Neural progenitor cell (in vitro differentiated cells): ENCODE data around the gene HCAR3. TPM values are rescaled to one million over a fixed set of nuclear protein-coding genes. Genes with fewer than 3 reads are reported as not detected.
"Not testable (repeated sequence)": the region's sequence is repeated elsewhere in the genome, so short reads cannot be mapped to it uniquely, and the experiment has no call there.

Experiments
- DNase-seq: peaks from one replicate; pipeline ENCODE4 v3.0.0-alpha.2; 2016; ENCODE audit warnings: low spot score
- H2AFZ ChIP-seq: fragments of 200-600 bp; sonication (generic); replicated peaks from 2 replicates; pipeline ENCODE4 v1.6.1; 2016; ENCODE audit warnings: antibody characterized with exemption
- H3F3A ChIP-seq: fragments of 200-600 bp; sonication (generic); 2 replicates; pipeline ENCODE4 v1.6.1; 2016; ENCODE audit warnings: antibody characterized with exemption, low read depth
- H3K27ac ChIP-seq: fragments of 200-600 bp; sonication (generic); 2 replicates; pipeline ENCODE4 v1.5.1; 2016; ENCODE audit warnings: mild to moderate bottlenecking
- H3K27me3 ChIP-seq: fragments of 200-600 bp; sonication (generic); 2 replicates; pipeline ENCODE4 v1.6.1; 2016; ENCODE audit warnings: mild to moderate bottlenecking, moderate library complexity
- H3K36me3 ChIP-seq: fragments of 200-600 bp; sonication (generic); 2 replicates; pipeline ENCODE4 v1.5.1; 2016
- H3K4me1 ChIP-seq: fragments of 200-600 bp; sonication (generic); 2 replicates; pipeline ENCODE4 v1.6.1; 2016; ENCODE audit warnings: mixed run types
- H3K4me2 ChIP-seq: fragments of 200-600 bp; sonication (generic); 2 replicates; pipeline ENCODE4 v1.6.1; 2016
- H3K4me3 ChIP-seq: fragments of 200-600 bp; sonication (generic); 2 replicates; pipeline ENCODE4 v1.5.1; 2016
- H3K79me2 ChIP-seq: fragments of 200-600 bp; sonication (generic); 2 replicates; pipeline ENCODE4 v1.6.1; 2016; ENCODE audit warnings: low read depth
- H3K9ac ChIP-seq: fragments of 200-600 bp; sonication (generic); 2 replicates; pipeline ENCODE4 v1.6.1; 2016
- H3K9me3 ChIP-seq: fragments of 200-600 bp; sonication (generic); 2 replicates; pipeline ENCODE4 v1.5.1; 2016; ENCODE audit warnings: low read depth
- H4K20me1 ChIP-seq: fragments of 200-600 bp; sonication (generic); 2 replicates; pipeline ENCODE4 v1.6.1; 2016; ENCODE audit warnings: low read depth
- H3K27ac Mint-ChIP-seq: 3 replicates; pipeline ENCODE4 v1.8.0; 2021; ENCODE audit warnings: mixed read lengths
- H3K27me3 Mint-ChIP-seq: 2 replicates; pipeline ENCODE4 v1.8.0; 2022; ENCODE audit warnings: low read depth, mild to moderate bottlenecking, inconsistent platforms, moderate library complexity, mixed read lengths; ENCODE audit not compliant: insufficient read depth
- H3K36me3 Mint-ChIP-seq: 3 replicates; pipeline ENCODE4 v1.8.0; 2021; ENCODE audit warnings: mixed read lengths
- H3K4me1 Mint-ChIP-seq: 3 replicates; pipeline ENCODE4 v1.8.0; 2021; ENCODE audit warnings: mixed read lengths
- H3K4me3 Mint-ChIP-seq: 3 replicates; pipeline ENCODE4 v1.8.0; 2021; ENCODE audit warnings: mild to moderate bottlenecking, moderate library complexity, mixed read lengths
- H3K9me3 Mint-ChIP-seq: 3 replicates; pipeline ENCODE4 v1.8.0; 2020; ENCODE audit warnings: mixed read lengths
- EZH2 ChIP-seq: fragments of 200-600 bp; sonication (generic); IDR thresholded peaks from 2 replicates; pipeline ENCODE4 v1.6.1; 2017; ENCODE audit warnings: antibody characterized with exemption, mild to moderate bottlenecking, moderate library complexity
- EZH2phosphoT487 ChIP-seq: fragments of 200-600 bp; sonication (generic); IDR thresholded peaks from 2 replicates; pipeline ENCODE4 v1.6.1; 2017; ENCODE audit warnings: antibody characterized with exemption
- total RNA-seq: library from RNA; depleted of rRNA; stranded (reverse); fragments of >200 nt; gene quantifications from 2 replicates; pipeline ENCODE4 v1.2.3, GENCODE V29; 2015; ENCODE audit warnings: low replicate concordance
- TF ChIP-seq, protein P1 (sequence below): fragments of 200-600 bp; sonication (generic); IDR thresholded peaks from 2 replicates; pipeline ENCODE4 v1.5.1; 2017; ENCODE audit warnings: antibody characterized with exemption, mild to moderate bottlenecking

The HCAR3 gene
- total RNA-seq, 1 donor from 2014 or later, result not detected

DNA sequence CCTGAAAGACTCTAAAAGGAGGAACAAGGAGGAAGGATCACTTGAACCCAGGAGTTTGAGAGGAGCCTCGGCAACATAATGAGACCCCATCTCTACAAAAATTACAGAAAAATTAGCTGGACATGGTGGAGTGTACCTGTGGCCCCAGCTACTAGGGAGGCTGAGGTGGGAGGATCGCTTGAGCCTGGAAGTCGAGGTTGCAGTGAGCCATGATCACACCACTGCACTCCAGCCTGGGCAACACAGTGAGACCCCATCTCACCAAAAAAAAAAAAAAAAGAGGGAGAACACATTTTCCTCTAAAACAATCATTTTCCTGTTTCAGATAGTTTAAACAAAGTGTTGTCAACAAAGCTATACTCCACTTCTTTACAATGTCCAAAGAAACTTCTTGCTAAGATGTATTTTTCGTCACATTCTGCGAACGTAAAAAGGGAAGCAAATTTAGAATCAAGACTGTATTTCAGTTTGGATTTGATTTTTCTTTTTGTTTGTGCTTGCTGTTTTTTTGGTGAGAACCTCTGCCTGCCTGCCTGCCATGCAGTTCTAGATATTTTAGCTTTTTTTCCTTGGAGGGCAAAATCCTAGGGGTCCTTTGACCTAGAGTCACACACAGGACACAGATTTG, 9.0 kb upstream of the HCAR3 start:
- TF ChIP-seq EZH2phosphoT487 (no peak), EZH2 (no peak)
- TF ChIP-seq, protein P1, sequence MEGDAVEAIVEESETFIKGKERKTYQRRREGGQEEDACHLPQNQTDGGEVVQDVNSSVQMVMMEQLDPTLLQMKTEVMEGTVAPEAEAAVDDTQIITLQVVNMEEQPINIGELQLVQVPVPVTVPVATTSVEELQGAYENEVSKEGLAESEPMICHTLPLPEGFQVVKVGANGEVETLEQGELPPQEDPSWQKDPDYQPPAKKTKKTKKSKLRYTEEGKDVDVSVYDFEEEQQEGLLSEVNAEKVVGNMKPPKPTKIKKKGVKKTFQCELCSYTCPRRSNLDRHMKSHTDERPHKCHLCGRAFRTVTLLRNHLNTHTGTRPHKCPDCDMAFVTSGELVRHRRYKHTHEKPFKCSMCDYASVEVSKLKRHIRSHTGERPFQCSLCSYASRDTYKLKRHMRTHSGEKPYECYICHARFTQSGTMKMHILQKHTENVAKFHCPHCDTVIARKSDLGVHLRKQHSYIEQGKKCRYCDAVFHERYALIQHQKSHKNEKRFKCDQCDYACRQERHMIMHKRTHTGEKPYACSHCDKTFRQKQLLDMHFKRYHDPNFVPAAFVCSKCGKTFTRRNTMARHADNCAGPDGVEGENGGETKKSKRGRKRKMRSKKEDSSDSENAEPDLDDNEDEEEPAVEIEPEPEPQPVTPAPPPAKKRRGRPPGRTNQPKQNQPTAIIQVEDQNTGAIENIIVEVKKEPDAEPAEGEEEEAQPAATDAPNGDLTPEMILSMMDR, result no peak
- Histone ChIP-seq H3K4me1 (no peaks in the 10 kb centered on the region), H3K79me2 (no peaks in the 10 kb centered on the region), H3K4me2 (no peak overlapping the region), H4K20me1 (no peaks in the 10 kb centered on the region), H3K27me3 (no peaks in the 10 kb centered on the region), H3K36me3 (no peaks in the 10 kb centered on the region), H3F3A (no peaks in the 10 kb centered on the region), H3K4me3 (no peak overlapping the region), H2AFZ (no peak overlapping the region), H3K27ac (no peak overlapping the region), H3K9me3 (no peaks in the 10 kb centered on the region), H3K9ac (no peak overlapping the region)
- H3K36me3 Mint-ChIP-seq, result no peaks in the 10 kb centered on the region
- H3K4me1 Mint-ChIP-seq, result peaks cover 9% of the 10 kb centered on the region
- H3K27me3 Mint-ChIP-seq, result no peaks in the 10 kb centered on the region
- no peak overlapping the region for H3K4me3 Mint-ChIP-seq
- H3K9me3 Mint-ChIP-seq, result no peaks in the 10 kb centered on the region
- no peak for DNase-seq
- no peak overlapping the region for H3K27ac Mint-ChIP-seq

DNA sequence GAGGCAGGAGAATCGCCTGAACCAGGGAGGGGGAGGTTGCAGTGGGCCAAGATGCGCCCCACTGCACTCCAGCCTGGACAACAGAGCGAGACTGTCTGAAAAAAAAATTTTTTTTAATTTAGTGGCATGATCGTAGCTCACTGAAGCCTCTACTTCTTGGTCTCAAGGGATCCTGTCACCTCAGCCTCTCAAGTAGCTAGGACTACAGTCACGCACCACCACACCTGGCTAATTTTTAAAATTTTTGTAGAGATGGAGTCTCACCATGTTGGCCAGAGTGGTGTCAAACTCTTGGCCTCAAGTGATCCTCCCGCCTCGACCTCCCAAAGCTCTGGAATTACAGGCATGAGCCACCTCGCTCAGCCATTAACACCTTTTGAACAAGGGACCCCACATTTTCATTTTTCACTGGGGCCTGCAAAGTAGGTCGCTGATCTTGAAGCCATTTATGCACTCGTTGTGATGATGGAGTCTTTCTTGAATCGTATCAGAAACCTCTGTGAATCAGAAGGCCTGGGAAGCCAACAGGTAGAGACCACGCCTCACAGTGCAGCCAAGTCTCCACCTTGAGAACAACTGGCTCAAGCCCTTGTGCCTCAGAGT, 8.1 kb upstream of the HCAR3 start:
- Histone ChIP-seq H2AFZ (no peak overlapping the region), H3K9ac (no peak overlapping the region), H3K36me3 (no peaks in the 10 kb centered on the region), H3K79me2 (no peaks in the 10 kb centered on the region), H3K4me1 (no peaks in the 10 kb centered on the region), H4K20me1 (no peaks in the 10 kb centered on the region), H3K4me3 (no peak overlapping the region), H3K4me2 (no peak overlapping the region), H3K9me3 (no peaks in the 10 kb centered on the region), H3K27me3 (no peaks in the 10 kb centered on the region), H3F3A (no peaks in the 10 kb centered on the region), H3K27ac (no peak overlapping the region)
- Mint-ChIP-seq H3K27ac (no peak overlapping the region), H3K36me3 (no peaks in the 10 kb centered on the region), H3K27me3 (no peaks in the 10 kb centered on the region), H3K4me3 (no peak overlapping the region), H3K4me1 (peaks cover 9% of the 10 kb centered on the region), H3K9me3 (no peaks in the 10 kb centered on the region)
- DNase-seq, result no peak
- TF ChIP-seq, protein P1, result no peak
- TF ChIP-seq EZH2 (no peak), EZH2phosphoT487 (no peak)

DNA sequence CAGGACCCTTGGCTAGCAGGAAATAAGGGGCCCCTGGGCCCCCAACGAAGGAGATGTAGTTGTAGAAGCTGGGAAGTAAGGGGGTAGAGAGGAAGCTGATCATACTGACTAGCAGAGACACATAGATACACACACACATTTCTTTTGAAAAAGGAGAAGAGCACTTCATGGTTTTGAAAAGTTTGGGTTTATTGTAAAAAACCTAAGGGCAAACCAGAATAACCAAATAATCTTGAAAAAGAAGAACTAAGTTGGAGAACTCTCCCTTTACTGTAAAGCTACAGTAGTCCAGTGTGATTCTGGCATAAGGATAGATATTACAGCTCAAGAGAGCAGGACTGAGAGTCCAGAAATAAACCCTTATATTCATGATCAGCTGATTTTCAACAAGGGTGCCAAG, 5.8 kb upstream of the HCAR3 start:
- Histone ChIP-seq H3K9ac (no peak overlapping the region), H3K36me3 (no peaks in the 10 kb centered on the region), H3K27ac (no peak overlapping the region), H3K4me1 (no peaks in the 10 kb centered on the region), H3K79me2 (no peaks in the 10 kb centered on the region), H3K27me3 (no peaks in the 10 kb centered on the region), H3F3A (no peaks in the 10 kb centered on the region), H3K4me3 (no peak overlapping the region), H4K20me1 (no peaks in the 10 kb centered on the region), H2AFZ (no peak overlapping the region), H3K9me3 (no peaks in the 10 kb centered on the region), H3K4me2 (no peak overlapping the region)
- Mint-ChIP-seq H3K27me3 (no peaks in the 10 kb centered on the region), H3K9me3 (no peaks in the 10 kb centered on the region), H3K4me1 (peaks cover 9% of the 10 kb centered on the region), H3K36me3 (no peaks in the 10 kb centered on the region), H3K27ac (no peak overlapping the region), H3K4me3 (no peak overlapping the region)
- no peak for TF ChIP-seq EZH2phosphoT487
- no peak for DNase-seq

DNA sequence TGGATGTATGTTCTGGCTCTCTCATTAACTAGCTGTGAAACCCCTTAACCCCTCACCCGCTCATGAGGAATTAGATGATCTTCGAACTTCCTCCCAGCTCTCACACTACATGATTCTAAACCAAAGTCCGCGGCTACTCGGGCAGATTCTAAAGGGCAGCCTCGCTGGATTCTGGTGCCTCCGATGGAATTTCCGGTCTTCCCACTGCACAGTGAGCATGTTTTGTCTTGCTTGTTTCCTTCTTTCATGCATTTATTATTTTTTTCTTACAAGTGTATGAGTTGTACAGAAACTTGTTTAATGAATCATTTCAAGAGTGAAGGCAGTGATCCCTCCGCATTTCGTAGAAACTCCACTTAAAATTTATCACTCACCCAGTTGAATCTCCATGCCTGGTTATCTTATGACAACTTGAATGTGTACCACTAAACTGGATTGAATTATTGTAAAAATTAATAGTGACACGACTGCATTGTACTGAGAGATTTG, 4.5 kb upstream of the HCAR3 start:
- no peak overlapping the region for H3K4me2 ChIP-seq
- no peaks in the 10 kb centered on the region for H3K27me3 ChIP-seq
- Mint-ChIP-seq H3K9me3 (no peaks in the 10 kb centered on the region), H3K27me3 (peaks cover 2% of the 10 kb centered on the region), H3K4me1 (peaks cover 7% of the 10 kb centered on the region), H3K27ac (peak overlapping the region; percentile 9), H3K36me3 (no peaks in the 10 kb centered on the region), H3K4me3 (no peak overlapping the region)
- H3K9ac ChIP-seq, result no peak overlapping the region
- no peaks in the 10 kb centered on the region for H3F3A ChIP-seq
- no peak overlapping the region for H2AFZ ChIP-seq
- H3K36me3 ChIP-seq, result no peaks in the 10 kb centered on the region
- no peak overlapping the region for H3K27ac ChIP-seq
- no peaks in the 10 kb centered on the region for H3K79me2 ChIP-seq
- TF ChIP-seq, protein P1, result no peak
- no peak for DNase-seq
- H4K20me1 ChIP-seq, result no peaks in the 10 kb centered on the region
- no peaks in the 10 kb centered on the region for H3K4me1 ChIP-seq
- H3K9me3 ChIP-seq, result no peaks in the 10 kb centered on the region
- no peak overlapping the region for H3K4me3 ChIP-seq

DNA sequence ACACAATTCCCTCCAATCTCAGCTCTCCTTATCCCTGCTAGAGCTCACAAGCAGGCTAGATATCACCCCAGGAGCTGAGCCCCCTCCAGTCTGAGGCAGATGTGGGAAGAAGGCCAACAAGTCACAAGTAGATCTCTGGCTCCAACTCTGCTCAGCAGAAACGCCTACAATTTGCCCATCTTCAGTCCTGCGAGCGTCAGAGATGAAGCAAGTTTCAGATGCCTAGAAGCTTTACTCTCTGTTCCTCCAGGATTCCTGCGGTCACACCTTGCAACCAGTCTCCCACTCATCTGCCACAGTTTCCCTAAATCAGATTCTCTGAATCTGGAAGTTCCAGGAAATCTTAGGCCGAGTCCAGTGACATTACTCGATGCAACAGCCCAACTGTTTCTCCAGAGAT, 1.4 kb downstream of the HCAR3 start:
- not testable (repeated sequence) for H3F3A ChIP-seq, H3K9me3 ChIP-seq, H4K20me1 ChIP-seq, H3K4me1 ChIP-seq, DNase-seq, H3K36me3 Mint-ChIP-seq, H2AFZ ChIP-seq, H3K27ac ChIP-seq, H3K9ac ChIP-seq, H3K27me3 ChIP-seq, H3K36me3 ChIP-seq, H3K27ac Mint-ChIP-seq, H3K4me3 ChIP-seq, H3K4me3 Mint-ChIP-seq, H3K79me2 ChIP-seq, H3K27me3 Mint-ChIP-seq, H3K4me2 ChIP-seq, H3K4me1 Mint-ChIP-seq, H3K9me3 Mint-ChIP-seq
